Stimulated activated CD4-positive, alpha-beta T cell treated with anti-CD3 and anti-CD28 coated beads, Interleukin-4, amount 100 ng/mL, for 48 hours (primary cell): ENCODE measurements around the gene DAB1.
"Not testable (repeated sequence)": the region's sequence is repeated elsewhere in the genome, so short reads cannot be mapped to it uniquely, and the experiment has no call there.

ENCODE experiments used
- DNase-seq, 2 donors: peaks; one replicate each; pipeline ENCODE4 v3.0.0-alpha.2; 2020; ENCODE audit warnings: low read depth in 2 of 2

DAB1 gene

GRCh38 chr1:57122031-57122430 is 301.8 kb downstream of the DAB1 start:
- DNase-seq, result no peak

DNA sequence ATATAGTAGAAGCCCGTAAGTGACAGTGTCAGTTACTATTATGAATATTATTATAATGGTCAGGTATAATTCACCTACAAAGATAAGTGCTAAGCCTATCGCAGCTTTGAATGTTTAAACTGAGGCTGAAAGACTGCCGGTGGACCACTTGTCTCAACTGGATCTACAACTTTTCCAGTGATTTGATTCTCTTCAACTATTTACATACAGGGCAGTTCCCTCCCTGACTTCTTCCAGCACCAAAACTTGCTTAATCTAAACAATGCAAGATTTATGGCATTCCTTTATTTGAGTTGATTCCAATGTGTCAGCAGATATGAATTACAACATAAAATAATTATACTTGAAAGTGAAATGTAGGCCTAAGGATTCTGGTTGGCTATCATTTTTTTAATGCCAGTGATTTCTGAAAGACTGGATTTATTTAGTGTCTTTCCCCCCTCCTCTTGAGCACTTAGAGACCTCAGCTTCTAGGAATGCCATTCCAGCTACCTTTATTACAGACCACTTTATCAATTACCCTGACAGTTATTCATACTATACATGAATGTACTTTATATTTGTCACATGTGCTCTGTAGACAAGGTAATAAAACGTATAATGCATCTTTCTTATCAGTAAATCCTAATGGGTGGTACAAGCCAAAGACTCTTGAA is 304.8 kb downstream of the DAB1 start:
- DNase-seq, result no peak

GRCh38 chr1:57117753-57118152 is 306.1 kb downstream of the DAB1 start:
- DNase-seq, result no peak

DNA sequence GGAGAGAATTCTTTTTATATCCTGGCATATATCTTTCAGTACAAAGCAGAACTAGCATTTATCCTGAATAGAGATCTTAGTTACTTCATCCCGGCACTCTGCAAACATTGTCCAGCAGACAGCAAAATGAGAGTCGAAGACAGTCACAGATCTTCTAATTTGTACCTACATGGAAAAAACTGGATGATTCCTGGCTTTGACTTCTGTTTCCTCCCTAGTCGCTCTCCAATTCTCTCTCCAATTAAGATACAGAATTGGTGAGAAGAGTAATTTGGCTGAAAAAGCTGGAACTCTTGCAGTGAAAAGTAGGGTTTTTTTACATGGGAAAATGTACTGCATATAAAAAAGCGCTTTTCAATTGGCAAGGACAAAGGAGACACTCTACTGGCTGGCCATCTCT is 307.0 kb downstream of the DAB1 start:
- no peak for DNase-seq

- no peak for DNase-seq
Observed at GRCh38 chr1:57115030-57115614, 308.7 kb downstream of the DAB1 start.

DNA sequence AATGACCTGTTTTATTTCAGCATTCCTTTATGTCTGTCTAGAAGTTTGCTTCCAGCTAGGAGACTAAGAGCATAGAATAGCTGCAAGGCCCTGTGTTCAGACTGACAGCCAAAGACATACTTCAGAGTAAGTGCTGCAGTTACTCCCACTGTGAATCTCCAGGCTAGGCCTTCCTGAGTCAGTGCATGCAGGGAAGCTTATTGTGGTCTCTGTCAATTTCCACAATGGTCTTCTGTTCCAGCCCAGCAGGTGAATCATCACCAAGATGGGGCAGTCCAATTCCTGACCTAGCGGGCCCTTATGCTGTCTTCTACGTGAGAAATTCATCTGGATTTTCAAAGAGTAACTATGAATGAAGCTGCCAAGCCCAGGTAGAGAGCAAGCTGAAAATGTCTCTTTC is 311.7 kb downstream of the DAB1 start:
- no peak for DNase-seq

- no peak for DNase-seq
Observed at GRCh38 chr1:57111175-57111574, 312.7 kb downstream of the DAB1 start.

GRCh38 chr1:57109883-57110282 is 314.0 kb downstream of the DAB1 start:
- DNase-seq, result no peak

DNA sequence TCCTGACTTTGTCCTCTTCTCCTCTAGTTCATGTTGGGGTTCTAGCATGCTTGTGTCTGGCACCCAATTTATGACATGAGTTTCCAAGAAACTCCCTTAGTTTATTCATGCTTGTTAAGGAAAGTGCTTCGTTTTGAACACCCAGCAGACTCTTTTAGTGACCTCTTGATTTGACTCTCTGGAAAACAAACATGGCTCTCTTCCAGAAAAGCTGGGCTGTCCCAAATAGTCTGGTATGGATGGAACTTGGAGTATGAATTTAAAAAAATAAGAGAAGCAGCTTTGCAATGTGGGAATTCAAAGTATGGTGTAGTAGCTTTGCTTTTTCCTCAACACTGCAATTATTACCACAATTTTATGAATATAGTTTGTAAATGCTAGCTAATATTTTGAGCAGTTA is 314.6 kb downstream of the DAB1 start:
- DNase-seq, result no peak

GRCh38 chr1:57106296-57106695 is 317.6 kb downstream of the DAB1 start:
- DNase-seq, result no peak

DNA sequence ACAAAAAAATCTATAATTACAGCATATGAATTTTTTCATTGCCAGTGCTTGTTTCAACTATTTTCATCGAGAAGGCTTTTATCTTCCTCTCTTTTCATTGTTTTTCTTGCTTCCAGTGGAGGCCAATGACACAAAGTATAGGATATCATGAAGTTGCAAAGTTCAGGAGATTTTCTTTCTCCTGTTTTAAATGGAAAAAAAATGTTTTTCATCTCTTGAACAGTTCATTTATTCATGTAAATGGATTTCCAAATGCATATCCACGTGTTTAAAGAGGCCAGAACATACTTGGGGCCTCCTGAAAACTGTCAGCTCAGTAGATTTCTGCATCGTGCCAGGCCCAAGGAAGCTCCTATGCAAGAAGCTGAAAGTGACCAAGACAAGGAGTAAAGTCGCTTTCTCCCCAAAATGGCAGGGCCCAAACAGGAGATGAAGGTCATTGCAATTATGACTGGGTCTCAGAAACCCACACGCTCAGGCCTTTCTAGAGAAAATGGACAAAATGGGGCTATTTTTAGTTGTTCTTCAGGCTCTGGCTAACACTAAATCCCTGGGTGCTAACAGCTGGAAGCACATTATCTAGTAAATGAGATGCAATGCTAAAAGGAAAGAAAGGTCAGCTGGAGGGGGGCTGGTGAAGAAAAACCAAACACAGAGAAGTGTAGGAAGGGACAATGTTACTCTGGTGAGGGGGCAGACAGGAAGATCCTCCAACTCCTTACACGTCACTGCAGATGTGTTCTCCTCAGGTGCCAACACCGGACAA is 321.1 kb downstream of the DAB1 start:
- no peak for DNase-seq

- DNase-seq, result no peak
Observed at GRCh38 chr1:57101209-57101608, 322.7 kb downstream of the DAB1 start.

DNA sequence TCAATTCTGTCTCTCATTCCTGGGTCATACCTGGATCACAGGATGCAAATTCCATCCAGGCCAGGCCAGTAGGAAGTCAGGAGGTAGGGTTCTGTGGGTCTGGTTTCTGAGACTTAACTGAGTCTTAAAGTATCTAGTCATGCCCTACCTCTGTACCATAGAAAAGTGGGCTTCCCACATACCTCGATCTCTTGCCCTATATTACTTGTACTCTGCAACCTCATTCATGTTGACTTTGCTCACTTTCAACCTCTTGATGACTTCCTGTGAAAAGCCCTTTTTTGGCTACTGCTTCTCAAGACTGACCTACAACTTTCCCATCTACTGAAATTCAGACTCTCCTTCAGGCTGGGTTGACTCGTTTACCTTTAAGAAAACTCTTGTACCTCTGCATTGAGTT is 329.1 kb downstream of the DAB1 start:
- DNase-seq, result no peak

- DNase-seq, result no peak
Observed at GRCh38 chr1:57093122-57093521, 330.7 kb downstream of the DAB1 start.

- no peak for DNase-seq
Observed at GRCh38 chr1:57091642-57092041, 332.2 kb downstream of the DAB1 start.

- no peak for DNase-seq
Observed at GRCh38 chr1:57089855-57090254, 334.0 kb downstream of the DAB1 start.

- DNase-seq, result no peak
Observed at GRCh38 chr1:57089221-57089620, 334.6 kb downstream of the DAB1 start.

DNA sequence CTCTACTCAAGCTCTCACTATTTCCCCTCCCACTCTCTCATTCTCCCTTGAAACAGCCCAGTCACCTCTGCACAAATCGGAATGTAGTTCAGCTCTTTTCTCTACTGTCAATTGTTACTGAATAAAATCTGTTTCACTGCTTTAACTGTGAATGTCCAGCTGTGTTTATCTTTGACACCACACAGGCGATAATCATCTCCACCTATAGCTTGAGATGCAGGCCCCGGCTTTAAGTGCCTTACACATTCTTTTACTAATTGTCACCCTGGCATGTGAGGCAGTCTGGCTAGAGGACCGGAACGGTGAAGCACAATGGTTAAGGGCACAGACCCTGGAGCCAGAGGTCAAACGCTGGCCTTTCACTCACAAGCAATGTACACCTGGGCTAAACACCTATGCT is 335.2 kb downstream of the DAB1 start:
- no peak for DNase-seq

DNA sequence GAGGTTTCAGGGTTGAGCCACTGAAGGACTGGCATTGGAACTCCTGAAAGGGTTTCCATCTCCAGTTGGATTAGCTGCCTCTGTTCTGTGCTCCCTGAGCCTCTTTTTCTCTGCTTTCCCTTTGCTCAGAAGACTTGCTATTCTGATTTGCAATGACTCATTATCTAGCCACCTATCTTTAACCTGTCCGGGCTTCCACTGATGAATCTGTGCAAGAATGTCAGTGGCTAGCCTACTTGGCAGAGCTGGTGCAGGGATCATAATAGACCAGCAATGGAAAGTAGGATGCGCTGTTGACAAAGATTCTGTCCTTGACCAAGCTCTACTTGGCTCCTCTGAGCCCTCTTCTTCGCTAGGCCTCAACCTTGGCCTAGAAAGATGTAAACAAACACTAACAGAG is 336.2 kb downstream of the DAB1 start:
- DNase-seq, result not testable (repeated sequence)

- DNase-seq, result no peak
Observed at GRCh38 chr1:57086154-57086553, 337.7 kb downstream of the DAB1 start.

DNA sequence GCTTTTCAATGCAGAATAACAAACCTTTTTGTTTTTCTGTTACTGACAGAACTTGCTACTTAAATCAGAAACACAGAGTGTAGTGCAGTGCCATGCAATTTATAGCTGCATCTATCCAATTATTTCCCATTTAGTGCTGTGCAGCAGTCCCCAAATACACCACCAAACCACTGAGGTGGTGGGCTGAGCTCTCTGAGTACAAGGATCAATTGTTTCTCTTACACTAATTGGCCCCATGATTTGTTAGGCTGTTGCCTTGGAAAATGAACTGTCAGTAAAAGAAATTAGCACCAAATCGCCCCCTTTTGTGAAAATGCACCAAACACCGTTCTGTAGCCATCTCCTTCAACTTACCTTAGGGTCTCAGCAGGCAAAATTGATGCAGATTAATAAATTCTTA is 339.2 kb downstream of the DAB1 start:
- no peak for DNase-seq

- DNase-seq, result no peak
Observed at GRCh38 chr1:57082711-57083439, 341.0 kb downstream of the DAB1 start.
